GM12873 (cell line): ENCODE results near the gene ZSWIM5.

ENCODE experiments used
- CTCF ChIP-seq: IDR thresholded peaks from 2 replicates; pipeline ENCODE4 v1.5.1; 2012; ENCODE audit warnings: low read depth, mild to moderate bottlenecking, moderate library complexity, low read length, control low read depth; ENCODE audit not compliant: insufficient read depth; ENCODE audit errors: missing control alignments

ZSWIM5 gene

DNA sequence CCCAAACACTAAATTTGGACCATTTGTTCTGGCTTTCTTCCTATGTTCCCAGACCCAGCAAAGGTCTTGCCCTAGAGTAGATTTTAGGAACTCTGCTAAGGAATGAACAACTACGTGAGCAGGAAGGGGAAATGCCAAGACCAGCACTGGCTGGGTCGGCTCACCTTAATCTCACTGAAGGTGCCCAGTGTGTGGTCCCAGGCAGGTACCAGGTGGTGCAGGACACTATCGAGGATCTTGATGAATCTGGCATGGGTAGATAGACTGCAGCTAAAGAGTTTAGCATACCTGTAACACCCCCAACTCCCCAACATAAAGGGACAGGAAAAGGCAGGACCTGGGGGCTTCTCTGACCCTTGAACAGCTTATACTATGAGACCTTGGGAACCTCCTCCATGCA, 198.3 kb downstream of the ZSWIM5 start:
- TF ChIP-seq CTCF = no peak

- TF ChIP-seq CTCF = no peak
These were observed 199.1 kb downstream of the ZSWIM5 start for GRCh38 chr1:45007311-45007710.

DNA sequence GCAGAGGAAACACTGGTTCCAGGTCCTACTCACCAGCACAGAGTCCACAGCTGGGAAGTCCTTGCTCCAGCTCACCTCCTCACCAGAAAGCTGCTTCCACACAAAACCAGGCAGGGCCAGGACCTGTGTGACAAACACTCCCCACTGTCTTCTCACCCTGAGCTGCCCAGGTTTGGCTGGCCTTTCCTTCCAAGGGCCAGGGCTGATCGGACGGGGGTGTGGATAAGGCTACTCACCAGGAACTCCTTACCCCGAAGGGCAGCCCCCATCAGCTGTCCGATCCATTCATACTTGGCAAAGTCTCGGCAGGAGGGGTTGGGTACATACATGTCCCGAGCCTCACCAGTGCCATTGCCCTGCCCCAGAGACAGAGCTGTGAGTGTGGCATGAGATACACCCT, 200.6 kb downstream of the ZSWIM5 start:
- TF ChIP-seq CTCF = no peak

- TF ChIP-seq CTCF = no peak
These were observed 202.0 kb downstream of the ZSWIM5 start for GRCh38 chr1:45004281-45004920.

GRCh38 chr1:45003741-45004140, 202.7 kb downstream of the ZSWIM5 start:
- no peak for TF ChIP-seq CTCF

DNA sequence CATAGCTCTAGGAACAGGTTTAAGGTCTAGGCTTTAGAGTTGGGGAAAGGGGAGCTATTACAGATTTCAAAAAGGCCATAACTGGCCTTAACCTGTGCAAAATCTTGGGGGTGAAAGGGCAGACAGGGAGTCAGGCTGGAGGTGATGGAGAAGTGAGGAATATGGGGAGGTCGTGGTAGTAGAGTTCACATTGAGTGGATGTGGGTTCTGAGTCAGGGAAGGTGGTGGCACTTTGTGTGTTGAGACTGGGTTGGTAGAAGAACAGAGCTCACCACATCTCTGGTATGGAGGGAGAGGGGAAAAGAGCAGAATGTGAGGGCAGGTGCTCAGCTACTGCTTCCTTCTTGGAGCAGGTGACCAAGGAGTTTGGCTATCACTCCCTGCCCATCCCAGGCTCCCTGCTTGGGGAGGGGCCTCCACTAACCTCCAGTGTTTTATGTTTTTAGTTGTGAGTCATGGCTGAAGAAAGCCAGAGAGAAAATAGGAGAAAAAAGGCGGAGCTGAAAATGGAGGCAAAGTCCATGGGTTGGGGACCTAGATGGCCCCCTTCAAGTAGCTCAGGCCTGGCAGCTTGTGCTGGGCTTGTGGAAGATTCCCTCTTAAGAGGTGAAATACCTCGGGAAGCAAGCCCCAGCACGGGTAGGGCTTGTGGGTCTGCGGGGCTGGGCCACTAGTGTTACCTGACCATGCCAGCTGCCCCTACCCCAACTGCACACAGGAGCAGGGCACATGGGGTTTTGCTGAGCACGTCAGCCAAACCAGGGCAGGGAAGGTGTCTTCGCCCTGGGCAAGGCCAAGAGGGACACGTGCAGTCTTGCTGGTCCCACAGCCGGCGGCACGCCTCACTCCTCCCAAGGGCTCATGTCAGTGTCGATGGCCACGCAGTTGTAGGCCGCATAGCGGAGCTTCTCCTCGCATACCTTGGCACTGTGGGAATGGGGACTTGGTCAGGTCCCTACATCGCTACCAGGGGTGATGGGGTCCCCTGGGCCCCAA, 203.5 kb downstream of the ZSWIM5 start:
- no peak for TF ChIP-seq CTCF

DNA sequence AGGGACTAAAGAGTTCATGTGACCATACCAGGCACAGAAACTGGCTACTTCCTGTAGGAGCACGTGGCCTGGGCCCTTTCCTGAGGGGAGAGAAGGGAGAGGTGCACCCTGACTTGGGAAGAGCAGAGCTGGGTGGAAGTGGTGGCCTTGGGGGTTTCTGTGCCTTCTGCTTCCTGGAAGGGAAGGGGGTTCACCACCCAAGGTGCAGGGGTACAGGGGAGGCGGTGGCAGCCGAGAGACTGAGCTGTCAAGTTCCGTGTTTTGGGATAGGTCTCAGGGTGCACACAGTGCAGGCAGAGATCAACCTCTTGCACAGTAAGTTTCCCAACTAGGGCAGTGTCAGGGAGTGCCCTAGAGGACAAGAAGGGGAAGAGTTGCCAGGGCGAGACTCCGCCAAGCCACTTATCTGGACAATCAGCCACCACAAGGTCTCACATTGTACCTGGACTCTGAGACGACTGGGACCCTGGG, 205.4 kb downstream of the ZSWIM5 start:
- no peak for TF ChIP-seq CTCF
